Motor neuron (in vitro differentiated cells): ENCODE measurements around the gene ATP5MK. TPM values are rescaled to one million over a fixed set of nuclear protein-coding genes. Genes with fewer than 3 reads are reported as not detected.
A peak's percentile ranks its signal among the peaks of the same experiment; 100 is the strongest.
"Not testable (repeated sequence)": the region's sequence is repeated elsewhere in the genome, so short reads cannot be mapped to it uniquely, and the experiment has no call there.

Source experiments
- ATAC-seq, 8 experiments: fragments of 200-7000 bp; cut with Tn5 transposase; replicated peaks in 6 of 8; 2 replicates each; pipeline ENCODE4 v1.8.0; 2021; ENCODE audit warnings: mild to moderate bottlenecking in 8 of 8, moderate library complexity in 8 of 8
- H3K27ac ChIP-seq, 2 donors: fragments of 250-450 bp; sonication (Bioruptor Pico); 2 replicates each; pipeline ENCODE4 v1.9.0; 2021; ENCODE audit warnings: antibody characterized with exemption in 2 of 2, mild to moderate bottlenecking in 2 of 2, moderate library complexity in 1 of 2
- H3K4me1 ChIP-seq, 2 donors: fragments of 250-450 bp; sonication (Bioruptor Pico); replicated peaks in 1 of 2; 2 replicates each; pipeline ENCODE4 v1.6.1; 2021; ENCODE audit warnings: antibody characterized with exemption in 2 of 2, mild to moderate bottlenecking in 2 of 2, moderate library complexity in 1 of 2
- H3K4me3 ChIP-seq, 5 donors: fragments of 250-450 bp; sonication (Bioruptor Pico); 2 replicates each; pipeline ENCODE4 v1.9.0; 2021; ENCODE audit warnings: antibody characterized with exemption in 5 of 5, mild to moderate bottlenecking in 5 of 5, moderate library complexity in 4 of 5
- WGBS, 10 experiments: fragments of 450-650 bp; shearing (Covaris generic); methylation state at CpG; one replicate each; pipeline ENCODE4 v1.0.0; 2022; 5-methylcytosine and 5-hydroxymethylcytosine counted together
- in situ Hi-C, 9 experiments: fragments of 400-800 bp; cut with MboI; loops; one replicate each; pipeline ENCODE4 v1.15.0; 2021; ENCODE audit warnings: low sequenced_read_pairs in 9 of 9, low pct_unique_long_range_greater_than_20kb in 2 of 9; ENCODE audit not compliant: unreplicated experiment in 9 of 9
- total RNA-seq, 8 experiments: library from RNA; unstranded; fragments of 300-600 nt; gene quantifications; 2 replicates each; pipeline versions ENCODE4 v1.2.3 to v1.2.4, GENCODE V29; 2022

The ATP5MK gene
- total RNA-seq, 8 experiments from 2014 or later, result 657 to 961 (median 829) TPM

DNA sequence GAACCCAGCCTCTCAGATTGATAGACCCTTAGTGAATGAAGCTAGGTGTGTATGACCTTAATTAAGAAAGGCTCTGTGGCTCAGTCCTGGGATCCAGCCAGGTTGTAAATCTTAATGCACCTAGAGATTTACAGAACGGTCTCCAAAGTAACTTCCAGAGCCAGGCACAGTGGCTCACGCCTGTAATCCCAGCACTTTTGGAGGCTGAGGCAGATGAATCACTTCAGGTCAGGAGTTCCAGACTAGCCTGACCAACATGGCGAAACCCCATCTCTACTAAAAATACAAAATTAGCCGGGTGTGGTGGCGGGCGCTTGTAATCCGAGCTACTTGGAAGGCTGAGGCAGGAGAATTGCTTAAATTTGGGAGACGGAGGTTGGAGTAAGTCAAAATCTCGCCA lies 31.6 kb upstream of the ATP5MK start:
- in situ Hi-C loops, result no loop called here
- Histone ChIP-seq H3K27ac (no peak overlapping the region), H3K4me1 (no peaks in the 10 kb centered on the region), H3K4me3 (no peak overlapping the region)
- no peak for ATAC-seq
- WGBS, 10 experiments, result 76 to 98% (median 90%) methylated on average over 4 to 9 of the region's 9 CpGs; no CpG with 5 or more reads in 1 of the 10 experiments

- in situ Hi-C loops, result loop anchor here in 1 of 9 experiments (25.0 kb wide), 1 partner anchor 164 kb away; no protein-coding TSS in a partner anchor
These were observed 27.5 kb upstream of the ATP5MK start for GRCh38 chr10:103423748-103424147.

GRCh38 chr10:103419101-103419500 lies 22.8 kb upstream of the ATP5MK start:
- no peak overlapping the region for H3K27ac ChIP-seq
- 59 to 100% (median 92%) methylated on average over 2 to 4 of the region's 4 CpGs; no CpG with 5 or more reads in 2 of the 10 experiments for WGBS, 10 experiments
- no peaks in the 10 kb centered on the region for H3K4me1 ChIP-seq
- peak in 2 of 8 experiments; percentile 67 to 71 for ATAC-seq
- no peak overlapping the region for H3K4me3 ChIP-seq
- in situ Hi-C loops, result loop anchor here in 1 of 9 experiments (25.0 kb wide), 1 partner anchor 168 kb away; no protein-coding TSS in a partner anchor

More at GRCh38 chr10:103423748-103424147, 27.5 kb upstream of the ATP5MK start:
- no peak overlapping the region for H3K27ac ChIP-seq
- H3K4me3 ChIP-seq, result no peak overlapping the region
- 53 to 100% (median 90%) methylated on average over 1 to 4 of the region's 5 CpGs; no CpG with 5 or more reads in 6 of the 10 experiments for WGBS, 10 experiments
- peak in 2 of 8 experiments; percentile 75 to 87 for ATAC-seq
- H3K4me1 ChIP-seq, result no peaks in the 10 kb centered on the region

GRCh38 chr10:103417601-103418000 lies 21.3 kb upstream of the ATP5MK start:
- in situ Hi-C loops, result loop anchor here in 1 of 9 experiments (25.0 kb wide), 1 partner anchor 170 kb away; no protein-coding TSS in a partner anchor
- Histone ChIP-seq H3K4me1 (no peaks in the 10 kb centered on the region), H3K4me3 (no peak overlapping the region), H3K27ac (no peak overlapping the region)
- WGBS, 10 experiments, result 79 to 100% (median 97%) methylated on average over 1 to 5 of the region's 5 CpGs; no CpG with 5 or more reads in 4 of the 10 experiments
- no peak for ATAC-seq

GRCh38 chr10:103417148-103417469 lies 20.8 kb upstream of the ATP5MK start:
- WGBS, 10 experiments, result 53 to 100% (median 98%) methylated on average over 1 to 5 of the region's 5 CpGs; no CpG with 5 or more reads in 2 of the 10 experiments
- H3K27ac ChIP-seq, H3K4me1 ChIP-seq, ATAC-seq, H3K4me3 ChIP-seq: not testable (repeated sequence)
- in situ Hi-C loops, result loop anchor here in 1 of 9 experiments (25.0 kb wide), 1 partner anchor 170 kb away; no protein-coding TSS in a partner anchor

DNA sequence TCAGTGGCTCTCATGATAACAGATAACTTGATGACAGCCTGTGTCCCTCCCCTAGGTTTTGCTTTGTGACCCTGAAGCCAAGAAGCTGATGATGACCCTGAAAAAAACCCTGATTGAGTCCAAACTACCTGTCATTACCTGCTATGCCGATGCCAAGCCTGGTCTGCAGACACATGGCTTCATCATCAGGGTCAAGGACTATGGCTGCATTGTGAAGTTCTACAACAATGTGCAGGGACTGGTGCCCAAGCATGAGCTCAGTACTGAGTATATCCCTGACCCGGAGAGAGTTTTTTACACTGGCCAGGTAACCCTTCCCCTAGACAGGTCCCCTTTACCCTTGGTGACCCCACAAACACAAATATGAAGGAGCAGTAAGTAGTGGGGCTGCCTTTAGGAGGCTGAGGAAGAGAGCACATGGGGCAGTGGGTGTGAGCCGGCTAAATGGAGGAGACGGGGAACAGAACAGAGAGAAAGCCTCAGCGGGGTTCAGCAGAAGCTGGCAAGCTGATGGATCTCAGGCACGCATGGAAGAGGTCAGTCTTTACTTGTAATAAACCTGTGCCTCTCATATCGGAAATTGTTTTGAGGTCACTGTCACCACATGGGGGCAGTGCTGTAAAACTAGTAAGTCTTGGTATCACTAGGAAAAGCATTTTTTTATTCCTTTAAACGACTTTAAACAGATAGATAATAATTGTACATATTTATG lies 20.3 kb upstream of the ATP5MK start:
- 23 to 81% (median 60%) methylated on average over 1 to 6 of the region's 8 CpGs; no CpG with 5 or more reads in 1 of the 10 experiments for WGBS, 10 experiments
- Histone ChIP-seq H3K4me3 (no peak overlapping the region), H3K27ac (no peak overlapping the region), H3K4me1 (no peaks in the 10 kb centered on the region)
- peak; percentile 31 to 67 (median 56) for ATAC-seq
- in situ Hi-C loops, result loop anchor here in 1 of 9 experiments (25.0 kb wide), 1 partner anchor 171 kb away; no protein-coding TSS in a partner anchor

- ATAC-seq, result no peak
- WGBS, 10 experiments, result 69 to 100% (median 93%) methylated on average over 3 to 8 of the region's 8 CpGs; no CpG with 5 or more reads in 2 of the 10 experiments
- H3K27ac ChIP-seq, result no peak overlapping the region
- H3K4me3 ChIP-seq, result no peak overlapping the region
- in situ Hi-C loops, result loop anchor here in 1 of 9 experiments (25.0 kb wide), 1 partner anchor 172 kb away; no protein-coding TSS in a partner anchor
- H3K4me1 ChIP-seq, result no peaks in the 10 kb centered on the region
These were observed 19.3 kb upstream of the ATP5MK start for GRCh38 chr10:103415581-103415980.

DNA sequence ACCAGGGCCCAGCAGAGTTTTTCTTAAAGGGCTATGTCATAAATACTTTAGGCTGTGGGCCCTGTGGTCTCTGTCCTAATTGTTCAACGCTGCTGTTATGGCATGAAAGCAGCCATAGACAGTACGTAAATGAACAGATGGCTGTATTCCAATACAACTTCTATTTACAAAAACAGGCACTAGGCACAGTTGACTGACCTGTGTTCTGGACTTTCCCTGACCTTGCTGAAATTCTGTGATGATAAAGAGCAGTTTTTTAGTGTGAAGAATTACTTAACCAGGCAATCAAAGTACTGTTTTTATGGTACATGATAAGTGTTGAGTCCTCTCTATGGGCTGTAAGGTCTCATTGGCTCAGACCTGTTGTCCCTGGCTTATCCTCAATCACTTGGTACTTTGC lies 17.3 kb upstream of the ATP5MK start:
- no peak for ATAC-seq
- in situ Hi-C loops, result loop anchor here in 1 of 9 experiments (25.0 kb wide), 1 partner anchor 174 kb away; no protein-coding TSS in a partner anchor
- H3K4me3 ChIP-seq, result no peak overlapping the region
- H3K27ac ChIP-seq, result no peak overlapping the region
- no peaks in the 10 kb centered on the region for H3K4me1 ChIP-seq
- WGBS, 10 experiments, result 81 to 100% (median 100%) methylated on average over 1 to 2 of the region's 2 CpGs; no CpG with 5 or more reads in 3 of the 10 experiments

DNA sequence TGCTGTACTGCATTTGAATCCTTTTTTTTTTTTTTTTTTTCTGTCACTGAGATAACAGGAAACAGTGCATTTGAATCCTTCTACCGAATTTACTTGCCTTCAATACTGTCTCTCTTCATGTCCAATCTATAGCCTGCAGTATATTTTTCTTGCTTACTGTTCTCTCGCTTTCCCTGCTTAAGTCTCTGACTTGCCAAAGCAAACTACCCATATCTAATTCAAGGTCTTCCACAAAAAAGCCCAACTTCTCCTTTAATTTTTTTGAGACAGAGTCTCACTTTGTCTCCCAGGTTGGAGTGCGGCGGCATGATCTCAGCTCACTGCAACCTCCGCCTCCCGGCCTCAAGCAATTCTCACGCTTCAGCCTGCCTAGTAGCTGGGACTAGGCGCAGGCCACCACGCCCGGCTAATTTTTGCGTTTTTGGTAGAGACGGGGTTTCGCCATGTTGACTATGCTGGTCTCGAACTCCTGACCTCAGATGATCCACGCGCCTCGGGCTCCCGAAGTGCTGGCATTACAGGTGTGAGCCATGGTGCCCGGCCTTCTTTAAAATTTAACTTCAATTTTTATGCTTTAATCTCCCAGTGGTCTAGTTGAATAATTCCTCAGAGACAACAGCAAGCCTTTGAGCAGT lies 1.0 kb upstream of the ATP5MK start:
- ATAC-seq, result peak in 1 of 8 experiments; percentile 3
- in situ Hi-C loops, result no loop called here
- peaks cover 27 to 34% of the 10 kb centered on the region in 2 donors for H3K4me1 ChIP-seq
- WGBS, 10 experiments, result 26 to 70% (median 51%) methylated on average over 2 to 16 of the region's 19 CpGs; no CpG with 5 or more reads in 1 of the 10 experiments
- H3K4me3 ChIP-seq, result peak overlapping the region; percentile 72 to 98 (median 85)
- no peak overlapping the region for H3K27ac ChIP-seq

GRCh38 chr10:103396789-103397087 lies 463 bp upstream of the ATP5MK start:
- peaks cover 27 to 34% of the 10 kb centered on the region in 2 donors for H3K4me1 ChIP-seq
- H3K27ac ChIP-seq, result peak overlapping the region; percentile 50 to 74
- peak in 2 of 8 experiments; percentile 10 to 13 for ATAC-seq
- in situ Hi-C loops, result no loop called here
- H3K4me3 ChIP-seq, result peak overlapping the region; percentile 72 to 98 (median 85)
- 0 to 6% (median 0%) methylated on average over 1 to 8 of the region's 8 CpGs; no CpG with 5 or more reads in 3 of the 10 experiments for WGBS, 10 experiments

GRCh38 chr10:103395754-103396066 lies 565 bp downstream of the ATP5MK start:
- Histone ChIP-seq H3K4me3 (peak overlapping the region; percentile 72 to 98 (median 85)), H3K27ac (peak overlapping the region; percentile 93), H3K4me1 (peaks cover 27 to 34% of the 10 kb centered on the region in 2 donors)
- in situ Hi-C loops, result no loop called here
- WGBS, 10 experiments, result 0 to 7% (median 0%) methylated on average over 2 to 10 of the region's 11 CpGs; no CpG with 5 or more reads in 3 of the 10 experiments
- ATAC-seq, result peak in 1 of 8 experiments; percentile 2

DNA sequence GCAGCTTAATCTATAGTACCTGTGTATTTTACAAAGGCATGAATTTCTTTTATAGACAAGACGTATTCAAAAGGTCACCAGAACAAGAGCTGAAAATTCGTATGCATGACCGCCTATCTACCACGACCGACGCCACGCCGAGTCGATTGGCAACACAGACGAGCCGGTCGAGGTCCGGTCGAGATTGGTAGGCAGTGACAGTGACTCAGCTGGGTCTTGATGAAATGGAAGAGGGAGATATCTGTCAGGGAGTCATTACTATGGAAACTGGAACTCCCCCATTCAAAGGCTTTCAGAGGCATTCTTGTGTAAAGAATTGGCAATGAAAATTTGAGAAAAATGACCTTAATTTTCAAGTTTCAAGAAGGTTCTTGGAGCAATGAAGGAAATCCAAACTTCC lies 2.1 kb downstream of the ATP5MK start:
- Histone ChIP-seq H3K4me3 (peak overlapping the region in 3 of 5 donors; percentile 13 to 22 (median 20)), H3K4me1 (peaks cover 27 to 34% of the 10 kb centered on the region in 2 donors), H3K27ac (no peak overlapping the region)
- WGBS, 10 experiments, result 32 to 94% (median 78%) methylated on average over 3 to 14 of the region's 14 CpGs; no CpG with 5 or more reads in 1 of the 10 experiments
- ATAC-seq, result peak in 1 of 8 experiments; percentile 16
- in situ Hi-C loops, result no loop called here

GRCh38 chr10:103382769-103383168 lies 13.5 kb downstream of the ATP5MK start:
- Histone ChIP-seq H3K27ac (no peak overlapping the region), H3K4me3 (no peak overlapping the region), H3K4me1 (no peaks in the 10 kb centered on the region)
- no peak for ATAC-seq
- in situ Hi-C loops, result no loop called here
- WGBS, 10 experiments, result 89 to 100% (median 97%) methylated on average over 1 to 5 of the region's 5 CpGs; no CpG with 5 or more reads in 2 of the 10 experiments
